ENCODE results near the gene DOK6. TPM values are rescaled to one million over a fixed set of nuclear protein-coding genes. Genes with fewer than 3 reads are reported as not detected.

Gene DOK6
- total RNA-seq, 2 experiments from 2014 or later = not detected

GRCh38 chr18:69715191-69715795 is 314.6 kb downstream of the DOK6 start:
- ATAC-seq (no peak), DNase-seq (no peak)
- no peaks in the 10 kb centered on the region for H3K4me1 Mint-ChIP-seq (ENCODE audit: low read depth)
- POLR2A ChIA-PET = no interaction called here
- H3K9me3 Mint-ChIP-seq (ENCODE audit: insufficient read depth) = peaks cover 17% of the 10 kb centered on the region
- CTCF ChIA-PET = no interaction called here
- peaks cover 4% of the 10 kb centered on the region for H3K36me3 Mint-ChIP-seq (ENCODE audit: low read depth)
- H3K4me3 Mint-ChIP-seq = no peak overlapping the region
- H3K27me3 Mint-ChIP-seq (ENCODE audit: low read depth) = no peaks in the 10 kb centered on the region
- H3K27ac Mint-ChIP-seq = no peak overlapping the region

DNA sequence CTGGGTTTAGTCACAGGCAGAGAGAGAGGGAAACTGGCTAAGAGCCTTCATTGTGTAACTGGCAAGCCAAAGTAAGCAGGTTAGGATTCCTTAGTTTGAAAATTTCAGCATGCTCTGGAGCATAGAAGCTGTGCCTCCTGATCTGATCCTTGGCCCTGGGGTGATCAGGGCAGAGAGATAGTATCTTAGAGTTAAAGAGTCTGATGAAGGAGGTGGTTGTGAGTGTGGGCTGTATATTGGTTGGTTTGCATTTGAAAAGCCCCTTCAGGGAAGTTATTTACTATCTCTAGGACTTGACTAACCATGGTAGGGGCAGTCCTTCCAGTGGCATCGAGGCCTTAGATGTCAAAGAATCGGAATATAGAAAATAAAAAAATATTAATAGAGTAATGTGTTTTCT is 316.9 kb downstream of the DOK6 start:
- ChIA-PET CTCF (no interaction called here), POLR2A (no interaction called here)
- peaks cover 4% of the 10 kb centered on the region for H3K36me3 Mint-ChIP-seq (ENCODE audit: low read depth)
- no peak overlapping the region for H3K4me3 Mint-ChIP-seq
- ATAC-seq (no peak), DNase-seq (no peak)
- no peak overlapping the region for H3K27ac Mint-ChIP-seq
- H3K4me1 Mint-ChIP-seq (ENCODE audit: low read depth) = no peaks in the 10 kb centered on the region
- H3K27me3 Mint-ChIP-seq (ENCODE audit: low read depth) = no peaks in the 10 kb centered on the region
- peaks cover 21% of the 10 kb centered on the region for H3K9me3 Mint-ChIP-seq (ENCODE audit: insufficient read depth)

- H3K27ac Mint-ChIP-seq = no peak overlapping the region
- CTCF ChIA-PET = no interaction called here
- peaks cover 4% of the 10 kb centered on the region for H3K36me3 Mint-ChIP-seq (ENCODE audit: low read depth)
- DNase-seq (no peak), ATAC-seq (no peak)
- no peaks in the 10 kb centered on the region for H3K4me1 Mint-ChIP-seq (ENCODE audit: low read depth)
- POLR2A ChIA-PET = no interaction called here
- H3K27me3 Mint-ChIP-seq (ENCODE audit: low read depth) = no peaks in the 10 kb centered on the region
- peaks cover 21% of the 10 kb centered on the region for H3K9me3 Mint-ChIP-seq (ENCODE audit: insufficient read depth)
- H3K4me3 Mint-ChIP-seq = no peak overlapping the region
Measured at GRCh38 chr18:69718912-69719547, 318.3 kb downstream of the DOK6 start.

DNA sequence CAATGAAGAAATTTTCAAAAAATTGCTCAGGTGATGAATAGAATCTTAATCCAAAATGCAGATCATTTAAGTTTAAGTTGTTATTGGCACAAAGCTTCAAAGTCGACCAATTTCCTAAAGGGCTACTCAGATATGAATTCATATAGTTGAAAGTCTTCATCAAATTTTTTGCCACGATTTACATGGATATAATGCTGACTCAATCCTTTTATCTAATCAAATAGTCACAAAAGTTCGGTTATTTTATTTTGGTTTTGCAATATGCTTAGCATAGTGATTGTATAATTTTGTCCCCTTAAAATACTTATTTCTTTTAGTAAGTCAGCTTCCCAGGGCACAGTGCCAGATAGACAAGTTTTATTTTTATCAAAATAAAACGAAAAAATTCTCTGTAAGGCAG is 319.7 kb downstream of the DOK6 start:
- Mint-ChIP-seq H3K9me3 (ENCODE audit: insufficient read depth) (peaks cover 21% of the 10 kb centered on the region), H3K27me3 (ENCODE audit: low read depth) (no peaks in the 10 kb centered on the region), H3K4me1 (ENCODE audit: low read depth) (no peaks in the 10 kb centered on the region), H3K36me3 (ENCODE audit: low read depth) (peaks cover 4% of the 10 kb centered on the region), H3K4me3 (no peak overlapping the region), H3K27ac (no peak overlapping the region)
- ChIA-PET POLR2A (no interaction called here), CTCF (no interaction called here)
- no peak for DNase-seq
- ATAC-seq = no peak

DNA sequence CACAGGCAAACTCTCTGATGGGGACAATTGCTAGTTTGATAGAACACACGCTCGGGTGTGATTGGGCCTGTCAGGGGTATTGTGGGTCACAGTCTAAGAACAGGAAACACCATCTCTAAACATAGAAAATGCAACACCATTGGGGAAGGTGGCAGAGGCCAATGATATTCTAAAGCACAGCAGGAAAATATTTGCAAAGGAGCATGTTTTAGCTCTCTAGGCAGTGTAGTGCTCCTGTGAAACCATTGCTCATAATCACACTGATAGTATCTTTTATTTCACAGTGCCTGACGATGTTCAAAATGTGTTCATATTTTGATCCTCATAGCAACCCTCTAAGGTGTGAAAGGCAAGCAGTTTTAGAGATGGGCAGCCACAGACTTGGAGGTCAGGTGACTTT is 322.7 kb downstream of the DOK6 start:
- ATAC-seq (no peak), DNase-seq (no peak)
- H3K36me3 Mint-ChIP-seq (ENCODE audit: low read depth) = peaks cover 2% of the 10 kb centered on the region
- H3K27me3 Mint-ChIP-seq (ENCODE audit: low read depth) = no peaks in the 10 kb centered on the region
- H3K4me1 Mint-ChIP-seq (ENCODE audit: low read depth) = no peaks in the 10 kb centered on the region
- POLR2A ChIA-PET = no interaction called here
- peaks cover 12% of the 10 kb centered on the region for H3K9me3 Mint-ChIP-seq (ENCODE audit: insufficient read depth)
- CTCF ChIA-PET = no interaction called here
- H3K27ac Mint-ChIP-seq = no peak overlapping the region
- no peak overlapping the region for H3K4me3 Mint-ChIP-seq

GRCh38 chr18:69725009-69725408 is 324.3 kb downstream of the DOK6 start:
- no peaks in the 10 kb centered on the region for H3K36me3 Mint-ChIP-seq (ENCODE audit: low read depth)
- ChIA-PET POLR2A (no interaction called here), CTCF (no interaction called here)
- DNase-seq = no peak
- no peak for ATAC-seq
- H3K4me1 Mint-ChIP-seq (ENCODE audit: low read depth) = no peaks in the 10 kb centered on the region
- H3K9me3 Mint-ChIP-seq (ENCODE audit: insufficient read depth) = peaks cover 5% of the 10 kb centered on the region
- no peak overlapping the region for H3K27ac Mint-ChIP-seq
- no peak overlapping the region for H3K4me3 Mint-ChIP-seq
- no peaks in the 10 kb centered on the region for H3K27me3 Mint-ChIP-seq (ENCODE audit: low read depth)

DNA sequence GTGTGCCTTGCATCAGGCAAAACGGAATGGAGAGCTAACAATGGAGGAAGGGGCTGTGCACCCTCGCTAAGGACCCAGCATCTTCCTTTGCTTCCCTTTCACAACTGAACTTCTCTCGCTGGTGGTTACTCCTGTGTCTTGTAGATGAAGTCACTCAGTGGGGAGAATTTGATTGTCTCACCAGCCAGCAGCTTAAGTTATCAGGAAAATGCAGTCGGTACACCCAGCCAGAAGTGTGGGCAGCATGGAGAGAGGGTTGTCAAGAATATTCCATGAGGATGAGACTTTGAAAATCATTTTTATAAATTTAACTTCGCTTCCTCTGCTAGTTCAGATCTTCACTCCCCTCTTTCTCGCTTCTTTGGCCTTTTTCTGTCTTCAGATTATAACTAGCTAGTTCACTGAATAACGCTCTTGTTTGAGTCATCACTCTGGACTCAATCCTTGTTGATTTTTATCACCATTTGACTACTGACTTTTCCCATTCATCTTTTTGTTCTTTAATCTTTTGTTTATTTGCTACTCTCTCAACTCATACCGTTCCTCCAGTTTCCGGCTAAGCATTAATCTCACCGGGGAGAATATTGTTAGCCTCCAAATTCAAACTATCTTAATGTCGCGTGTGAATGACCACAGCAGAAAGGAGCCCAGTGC is 325.3 kb downstream of the DOK6 start:
- DNase-seq (no peak), ATAC-seq (no peak)
- no peaks in the 10 kb centered on the region for H3K9me3 Mint-ChIP-seq (ENCODE audit: insufficient read depth)
- ChIA-PET CTCF (no interaction called here), POLR2A (no interaction called here)
- H3K27me3 Mint-ChIP-seq (ENCODE audit: low read depth) = no peaks in the 10 kb centered on the region
- H3K36me3 Mint-ChIP-seq (ENCODE audit: low read depth) = no peaks in the 10 kb centered on the region
- no peaks in the 10 kb centered on the region for H3K4me1 Mint-ChIP-seq (ENCODE audit: low read depth)
- H3K4me3 Mint-ChIP-seq = no peak overlapping the region
- H3K27ac Mint-ChIP-seq = no peak overlapping the region

DNA sequence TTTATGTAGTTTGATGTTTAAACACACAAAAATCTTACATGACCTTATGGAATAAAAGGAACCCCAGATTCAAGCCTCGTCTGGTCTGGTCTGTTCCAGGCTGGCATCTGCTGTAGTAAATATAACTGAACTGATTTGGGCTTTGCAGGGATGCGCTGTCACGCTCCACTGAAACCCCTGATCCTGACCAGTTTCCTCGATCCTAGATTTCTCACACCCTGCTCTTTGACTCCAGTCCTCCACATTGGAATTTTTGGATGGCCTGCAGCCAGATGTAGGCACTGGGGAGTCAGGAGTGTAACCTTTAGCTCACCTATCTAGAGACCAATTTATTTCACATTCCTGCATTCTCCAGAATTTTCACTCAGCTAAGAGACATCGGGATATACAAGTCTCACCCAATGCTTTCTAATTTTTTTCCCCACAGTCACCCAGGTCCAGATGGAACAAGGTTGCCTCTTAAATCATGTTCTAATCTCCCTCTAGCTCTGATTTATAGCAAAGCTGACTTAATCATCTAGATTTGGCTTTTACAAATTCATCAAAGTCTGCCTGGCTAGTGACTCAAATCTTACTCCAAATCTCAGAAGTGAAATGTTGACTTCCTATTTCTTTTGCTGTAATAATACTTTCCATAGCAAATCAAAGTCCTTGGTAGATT is 327.4 kb downstream of the DOK6 start:
- no peaks in the 10 kb centered on the region for H3K9me3 Mint-ChIP-seq (ENCODE audit: insufficient read depth)
- ATAC-seq = no peak
- CTCF ChIA-PET = interaction anchor here (0.7 kb wide), 1 partner anchor 877 kb away, joined by 4 read pairs; no protein-coding TSS in a partner anchor

DNA sequence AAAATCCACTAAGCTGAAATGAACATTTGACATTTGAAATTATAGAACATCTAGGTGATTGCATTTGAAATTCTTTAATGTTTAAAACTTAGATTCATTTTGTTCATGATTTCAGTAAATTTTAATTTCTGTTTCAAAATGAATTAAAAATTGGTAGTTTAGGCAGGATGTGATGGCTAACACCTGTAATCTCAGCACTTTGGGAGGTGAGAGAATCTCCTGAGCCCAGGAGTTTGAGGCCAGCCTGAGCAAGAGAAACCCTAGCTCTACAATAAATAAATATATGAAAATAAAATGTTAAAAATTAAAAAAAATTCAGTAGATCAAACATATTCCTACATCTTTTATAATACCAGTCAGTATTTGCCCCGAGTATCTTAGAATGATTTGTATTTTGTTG is 330.0 kb downstream of the DOK6 start:
- Mint-ChIP-seq H3K4me1 (ENCODE audit: low read depth) (no peaks in the 10 kb centered on the region), H3K27ac (no peak overlapping the region), H3K36me3 (ENCODE audit: low read depth) (no peaks in the 10 kb centered on the region), H3K27me3 (ENCODE audit: low read depth) (no peaks in the 10 kb centered on the region), H3K4me3 (no peak overlapping the region), H3K9me3 (ENCODE audit: insufficient read depth) (no peaks in the 10 kb centered on the region)
- POLR2A ChIA-PET = no interaction called here
- CTCF ChIA-PET = no interaction called here
- no peak for ATAC-seq
- no peak for DNase-seq

More for the DNA sequence above, 327.4 kb downstream of the DOK6 start:
- Mint-ChIP-seq H3K27me3 (ENCODE audit: low read depth) (no peaks in the 10 kb centered on the region), H3K36me3 (ENCODE audit: low read depth) (no peaks in the 10 kb centered on the region), H3K4me3 (no peak overlapping the region), H3K4me1 (ENCODE audit: low read depth) (no peaks in the 10 kb centered on the region), H3K27ac (no peak overlapping the region)
- DNase-seq = no peak
- POLR2A ChIA-PET = no interaction called here

DNA sequence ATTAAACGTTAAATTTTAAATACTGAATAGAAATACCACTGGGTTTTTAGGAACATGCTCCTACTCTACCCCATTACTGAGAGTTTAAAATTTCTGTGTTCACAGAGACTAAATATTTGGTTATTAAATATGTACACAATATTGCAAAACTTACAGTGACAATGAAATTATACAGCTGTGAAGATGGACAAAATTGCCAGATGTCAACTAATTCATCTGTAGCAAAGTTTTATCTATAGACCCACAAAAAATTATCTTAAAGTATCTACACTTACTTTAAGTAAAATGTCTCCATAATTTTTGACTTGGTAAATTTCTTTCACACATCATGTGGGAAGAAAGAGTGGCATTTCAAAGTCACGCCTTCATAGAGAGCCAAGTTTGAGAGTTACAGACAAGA is 333.8 kb downstream of the DOK6 start:
- no peak for ATAC-seq
- Mint-ChIP-seq H3K9me3 (ENCODE audit: insufficient read depth) (no peaks in the 10 kb centered on the region), H3K27ac (no peak overlapping the region), H3K27me3 (ENCODE audit: low read depth) (no peaks in the 10 kb centered on the region), H3K36me3 (ENCODE audit: low read depth) (no peaks in the 10 kb centered on the region), H3K4me3 (no peak overlapping the region), H3K4me1 (ENCODE audit: low read depth) (no peaks in the 10 kb centered on the region)
- DNase-seq = no peak
- ChIA-PET CTCF (no interaction called here), POLR2A (no interaction called here)

GRCh38 chr18:69736730-69737129 is 336.0 kb downstream of the DOK6 start:
- Mint-ChIP-seq H3K27ac (no peak overlapping the region), H3K4me3 (no peak overlapping the region), H3K27me3 (ENCODE audit: low read depth) (no peaks in the 10 kb centered on the region), H3K9me3 (ENCODE audit: insufficient read depth) (no peaks in the 10 kb centered on the region), H3K36me3 (ENCODE audit: low read depth) (no peaks in the 10 kb centered on the region), H3K4me1 (ENCODE audit: low read depth) (no peaks in the 10 kb centered on the region)
- ATAC-seq (no peak), DNase-seq (no peak)
- ChIA-PET CTCF (no interaction called here), POLR2A (no interaction called here)

DNA sequence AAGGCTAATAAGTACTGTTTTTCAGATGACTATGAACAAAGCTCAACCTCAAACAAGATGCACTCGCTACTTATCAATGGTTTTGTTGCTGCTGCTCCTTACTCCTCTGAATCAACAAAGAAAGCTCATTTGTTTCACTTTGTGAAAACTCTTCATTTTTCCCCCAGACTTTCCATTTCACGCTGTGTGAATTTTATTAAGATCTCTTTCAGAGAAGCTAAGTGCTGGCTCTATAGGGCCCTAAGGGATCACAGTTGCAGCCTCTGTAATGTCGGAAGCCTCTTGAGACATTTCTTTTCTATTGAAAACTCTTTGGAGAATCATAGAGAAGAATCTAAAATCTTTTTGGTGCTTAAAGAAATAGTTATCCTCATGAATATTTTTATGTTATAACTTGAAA is 337.2 kb downstream of the DOK6 start:
- no peaks in the 10 kb centered on the region for H3K36me3 Mint-ChIP-seq (ENCODE audit: low read depth)
- no peaks in the 10 kb centered on the region for H3K9me3 Mint-ChIP-seq (ENCODE audit: insufficient read depth)
- no peak for ATAC-seq
- ChIA-PET CTCF (no interaction called here), POLR2A (no interaction called here)
- no peaks in the 10 kb centered on the region for H3K27me3 Mint-ChIP-seq (ENCODE audit: low read depth)
- no peak overlapping the region for H3K4me3 Mint-ChIP-seq
- DNase-seq = no peak
- H3K27ac Mint-ChIP-seq = no peak overlapping the region
- H3K4me1 Mint-ChIP-seq (ENCODE audit: low read depth) = no peaks in the 10 kb centered on the region
